HG03159 (cell line): Measurements from ENCODE around the gene ZNF70.
"Not testable (repeated sequence)": the region's sequence is repeated elsewhere in the genome, so short reads cannot be mapped to it uniquely, and the experiment has no call there.

Experiments used
- ATAC-seq: cut with Tn5 transposase; IDR thresholded peaks from one replicate; pipeline ENCODE4 v1.9.1; 2021; ENCODE audit warnings: mild to moderate bottlenecking, moderate library complexity; ENCODE audit not compliant: unreplicated experiment

The ZNF70 gene

GRCh38 chr22:23760056-23760455 is 9.1 kb upstream of the ZNF70 start:
- ATAC-seq, result no peak

GRCh38 chr22:23759566-23759965 is 8.7 kb upstream of the ZNF70 start:
- no peak for ATAC-seq

- ATAC-seq, result no peak
Observed at GRCh38 chr22:23756891-23757290, 6.0 kb upstream of the ZNF70 start.

GRCh38 chr22:23755711-23756110 is 4.8 kb upstream of the ZNF70 start:
- no peak for ATAC-seq

- ATAC-seq, result no peak
Observed at GRCh38 chr22:23754980-23755636, 4.2 kb upstream of the ZNF70 start.

GRCh38 chr22:23754220-23754919 is 3.5 kb upstream of the ZNF70 start, which contains the start of gene VPREB3:
VPREB3 (minus strand) TSS chr22:23754425; CDS start chr22:23754363, 62 bp downstream.
- ATAC-seq, result no peak

GRCh38 chr22:23753385-23753784 is 2.5 kb upstream of the ZNF70 start:
- ATAC-seq, result no peak

GRCh38 chr22:23752750-23753149 is 1.8 kb upstream of the ZNF70 start:
- peak; percentile 21 for ATAC-seq

- ATAC-seq, result peak; percentile 36
Observed at GRCh38 chr22:23752090-23752691, 1.3 kb upstream of the ZNF70 start.

- peak; percentile 10 for ATAC-seq
Observed at GRCh38 chr22:23751441-23751996, 607 bp upstream of the ZNF70 start.

- no peak for ATAC-seq
Observed at GRCh38 chr22:23750367-23750713, 572 bp downstream of the ZNF70 start.

GRCh38 chr22:23749841-23750301 is 1.0 kb downstream of the ZNF70 start:
- no peak for ATAC-seq

GRCh38 chr22:23745791-23746190 is 5.1 kb downstream of the ZNF70 start:
- ATAC-seq, result no peak

- no peak for ATAC-seq
Observed at GRCh38 chr22:23744485-23744884, 6.4 kb downstream of the ZNF70 start.

GRCh38 chr22:23744001-23744400 is 6.9 kb downstream of the ZNF70 start:
- no peak for ATAC-seq

GRCh38 chr22:23743303-23743705 is 7.6 kb downstream of the ZNF70 start:
- no peak for ATAC-seq

GRCh38 chr22:23742505-23743264 is 8.2 kb downstream of the ZNF70 start:
- ATAC-seq, result no peak

GRCh38 chr22:23737696-23738095 is 13.2 kb downstream of the ZNF70 start:
- no peak for ATAC-seq

GRCh38 chr22:23728108-23728507 is 22.8 kb downstream of the ZNF70 start:
- not testable (repeated sequence) for ATAC-seq

GRCh38 chr22:23722724-23723123 is 28.2 kb downstream of the ZNF70 start:
- no peak for ATAC-seq

GRCh38 chr22:23722160-23722559 is 28.8 kb downstream of the ZNF70 start:
- ATAC-seq, result no peak
